Neural cell (in vitro differentiated cells): ENCODE data around the gene SLC22A5. TPM values are rescaled to one million over a fixed set of nuclear protein-coding genes. Genes with fewer than 3 reads are reported as not detected.

ENCODE experiments used
- H2AFZ ChIP-seq: fragments of 200-600, 300-800 bp; sonication (generic), shearing (Covaris generic); 2 replicates; pipeline ENCODE4 v1.6.0; 2014; ENCODE audit warnings: low read depth, mild to moderate bottlenecking, antibody characterized with exemption, low read length, moderate library complexity
- H3F3A ChIP-seq: fragments of 200-600 bp; shearing (Covaris generic); 2 replicates; pipeline ENCODE4 v1.6.1; 2016; ENCODE audit warnings: mild to moderate bottlenecking, moderate library complexity, mixed read lengths, antibody characterized with exemption, low read length; ENCODE audit not compliant: insufficient read depth, poor library complexity, severe bottlenecking
- H3K27ac ChIP-seq: fragments of 200-600, 300-800 bp; sonication (generic), shearing (Covaris generic); 2 replicates; pipeline ENCODE4 v1.5.1; 2014; ENCODE audit warnings: mild to moderate bottlenecking, low read length, moderate library complexity
- H3K27me3 ChIP-seq: fragments of 300-800, 200-600 bp; sonication (generic), shearing (Covaris generic); 2 replicates; pipeline ENCODE4 v1.6.0; 2014; ENCODE audit warnings: mild to moderate bottlenecking, low read depth, low read length, moderate library complexity; ENCODE audit not compliant: insufficient read depth
- H3K36me3 ChIP-seq: fragments of 300-800, 200-600 bp; sonication (generic), shearing (Covaris generic); 2 replicates; pipeline ENCODE4 v1.5.1; 2014; ENCODE audit warnings: mild to moderate bottlenecking, antibody characterized with exemption, low read length, moderate library complexity; ENCODE audit not compliant: insufficient read depth
- H3K4me2 ChIP-seq: fragments of 300-800, 200-600 bp; sonication (generic), shearing (Covaris generic); 2 replicates; pipeline ENCODE4 v1.6.0; 2014; ENCODE audit warnings: mild to moderate bottlenecking, low read length
- H3K4me3 ChIP-seq: fragments of 300-800, 200-600 bp; sonication (generic), shearing (Covaris generic); 2 replicates; pipeline ENCODE4 v1.5.1; 2014; ENCODE audit warnings: mild to moderate bottlenecking, low read length, moderate library complexity
- H3K79me2 ChIP-seq: fragments of 200-600 bp; shearing (Covaris generic); replicated peaks from 2 replicates; pipeline ENCODE4 v1.6.0; 2014; ENCODE audit warnings: mild to moderate bottlenecking, low read length, moderate library complexity; ENCODE audit not compliant: insufficient read depth
- H3K9ac ChIP-seq: fragments of 300-800, 200-600 bp; sonication (generic), shearing (Covaris generic); 2 replicates; pipeline ENCODE4 v1.6.1; 2016; ENCODE audit warnings: mild to moderate bottlenecking, low read length, mixed read lengths
- H3K9me2 ChIP-seq: fragments of 200-600 bp; shearing (Covaris generic); 2 replicates; pipeline ENCODE4 v1.6.1; 2016; ENCODE audit warnings: mild to moderate bottlenecking, low read length, mixed read lengths; ENCODE audit not compliant: insufficient read depth
- H3K9me3 ChIP-seq: fragments of 200-600, 300-800 bp; sonication (generic), shearing (Covaris generic); 2 replicates; pipeline ENCODE4 v1.6.1; 2016; ENCODE audit warnings: mild to moderate bottlenecking, mixed run types, low read length, moderate library complexity, mixed read lengths
- H4K20me1 ChIP-seq: fragments of 200-600 bp; shearing (Covaris generic); 2 replicates; pipeline ENCODE4 v1.6.1; 2016; ENCODE audit warnings: mild to moderate bottlenecking, mixed run types; ENCODE audit not compliant: insufficient read depth
- CTCF ChIP-seq: fragments of 450-650 bp; IDR thresholded peaks from 2 replicates; pipeline ENCODE4 v1.5.1; 2014; ENCODE audit warnings: antibody characterized with exemption, mild to moderate bottlenecking, moderate library complexity; ENCODE audit not compliant: poor library complexity, severe bottlenecking
- EP300 ChIP-seq: fragments of 450-650 bp; conservative IDR thresholded peaks from 2 replicates; pipeline ENCODE4 v1.6.1; 2014; ENCODE audit warnings: antibody characterized with exemption, mild to moderate bottlenecking, moderate library complexity; ENCODE audit not compliant: poor library complexity, severe bottlenecking
- EZH2 ChIP-seq: fragments of 200-600, 300-800 bp; shearing (Covaris generic), sonication (generic); IDR thresholded peaks from 2 replicates; pipeline ENCODE4 v1.6.1; 2014; ENCODE audit warnings: antibody characterized with exemption, low read length, borderline replicate concordance, mild to moderate bottlenecking; ENCODE audit not compliant: insufficient read depth, poor library complexity, severe bottlenecking
- MXI1 ChIP-seq: fragments of 450-650 bp; conservative IDR thresholded peaks from 2 replicates; pipeline ENCODE4 v1.6.1; 2014; ENCODE audit warnings: antibody characterized with exemption, mild to moderate bottlenecking; ENCODE audit not compliant: poor library complexity, severe bottlenecking
- POLR2AphosphoS5 ChIP-seq: IDR thresholded peaks from 2 replicates; pipeline ENCODE4 v1.6.1; 2012
- RAD21 ChIP-seq: fragments of 450-650 bp; conservative IDR thresholded peaks from 2 replicates; pipeline ENCODE4 v1.6.1; 2014; ENCODE audit warnings: antibody characterized with exemption, mild to moderate bottlenecking, moderate library complexity
- REST ChIP-seq: IDR thresholded peaks from 2 replicates; pipeline ENCODE4 v1.6.1; 2012; ENCODE audit warnings: borderline replicate concordance
- SMC3 ChIP-seq: fragments of 450-650 bp; conservative IDR thresholded peaks from 2 replicates; pipeline ENCODE4 v1.6.1; 2014; ENCODE audit warnings: antibody characterized with exemption, mild to moderate bottlenecking, moderate library complexity; ENCODE audit not compliant: poor library complexity
- TAF1 ChIP-seq: IDR thresholded peaks from 2 replicates; pipeline ENCODE4 v1.6.1; 2012; ENCODE audit warnings: low read depth
- polyA plus RNA-seq: library from polyadenylated mRNA; depleted of rRNA; stranded (reverse); fragments of >200 nt; gene quantifications from 2 replicates; pipeline ENCODE4 v1.2.3, GENCODE V29; 2014

The SLC22A5 gene
- polyA plus RNA-seq, 1 donor from 2014 or later: 5.5 TPM

DNA sequence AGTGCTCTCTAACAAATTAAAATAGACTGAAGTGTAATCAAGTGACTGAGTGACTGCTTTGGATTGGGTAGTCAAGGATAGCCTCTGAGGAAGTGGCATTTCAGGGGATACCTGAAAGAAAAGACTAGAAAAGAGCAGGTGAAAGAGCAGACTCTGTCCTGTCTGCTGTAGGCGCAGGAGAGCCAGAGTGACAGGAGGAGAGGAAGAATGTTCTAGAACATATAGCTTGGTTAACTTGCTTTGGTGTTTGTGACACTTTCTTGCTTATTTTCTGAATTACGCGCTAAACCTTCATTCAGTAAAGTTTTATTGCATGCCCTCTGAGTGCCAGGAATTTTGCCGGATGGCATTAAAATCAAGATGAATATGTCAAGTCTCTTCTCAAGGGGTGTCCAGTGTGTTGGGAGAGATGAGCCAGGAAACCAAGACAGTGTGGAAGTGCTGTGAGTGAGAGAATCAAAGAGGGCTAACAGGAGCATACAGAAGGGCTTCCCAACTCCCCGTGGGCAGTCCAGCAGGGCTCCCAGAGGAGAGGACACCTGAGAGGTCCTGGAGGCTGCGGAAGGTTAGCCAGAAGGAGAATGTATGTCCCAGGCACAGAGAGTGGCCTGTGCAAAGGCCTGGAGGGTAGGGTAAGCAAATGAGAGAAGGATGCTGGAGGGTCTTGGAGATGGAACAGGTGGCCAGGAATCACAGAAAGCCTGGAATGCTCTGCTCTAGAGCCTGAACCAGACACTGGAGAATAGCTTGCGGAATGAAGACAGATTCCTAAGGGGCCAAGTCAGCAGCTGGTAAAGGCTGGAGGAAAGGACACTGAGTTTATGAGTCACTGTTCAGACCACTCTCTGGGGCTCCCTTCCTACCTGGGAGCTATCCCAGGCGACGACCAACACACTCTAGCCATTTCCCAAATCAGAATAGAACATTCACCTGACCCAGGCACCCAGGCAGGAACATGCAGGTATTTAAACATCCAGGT lies 59.3 kb downstream of the SLC22A5 start:
- Histone ChIP-seq H3K9me2 (no peaks in the 10 kb centered on the region), H3K9me3 (no peaks in the 10 kb centered on the region), H3K9ac (no peak overlapping the region), H3K36me3 (no peaks in the 10 kb centered on the region), H2AFZ (no peak overlapping the region), H3K4me3 (no peak overlapping the region), H3F3A (no peaks in the 10 kb centered on the region), H3K79me2 (no peaks in the 10 kb centered on the region), H3K27me3 (no peaks in the 10 kb centered on the region), H3K27ac (no peak overlapping the region), H3K4me2 (no peak overlapping the region), H4K20me1 (no peaks in the 10 kb centered on the region)
- no peak for TF ChIP-seq EZH2
- TF ChIP-seq TAF1: no peak
- TF ChIP-seq MXI1: no peak
- no peak for TF ChIP-seq SMC3
- no peak for TF ChIP-seq POLR2AphosphoS5
- no peak for TF ChIP-seq RAD21
- no peak for TF ChIP-seq CTCF
- TF ChIP-seq EP300: no peak
- TF ChIP-seq REST: no peak

DNA sequence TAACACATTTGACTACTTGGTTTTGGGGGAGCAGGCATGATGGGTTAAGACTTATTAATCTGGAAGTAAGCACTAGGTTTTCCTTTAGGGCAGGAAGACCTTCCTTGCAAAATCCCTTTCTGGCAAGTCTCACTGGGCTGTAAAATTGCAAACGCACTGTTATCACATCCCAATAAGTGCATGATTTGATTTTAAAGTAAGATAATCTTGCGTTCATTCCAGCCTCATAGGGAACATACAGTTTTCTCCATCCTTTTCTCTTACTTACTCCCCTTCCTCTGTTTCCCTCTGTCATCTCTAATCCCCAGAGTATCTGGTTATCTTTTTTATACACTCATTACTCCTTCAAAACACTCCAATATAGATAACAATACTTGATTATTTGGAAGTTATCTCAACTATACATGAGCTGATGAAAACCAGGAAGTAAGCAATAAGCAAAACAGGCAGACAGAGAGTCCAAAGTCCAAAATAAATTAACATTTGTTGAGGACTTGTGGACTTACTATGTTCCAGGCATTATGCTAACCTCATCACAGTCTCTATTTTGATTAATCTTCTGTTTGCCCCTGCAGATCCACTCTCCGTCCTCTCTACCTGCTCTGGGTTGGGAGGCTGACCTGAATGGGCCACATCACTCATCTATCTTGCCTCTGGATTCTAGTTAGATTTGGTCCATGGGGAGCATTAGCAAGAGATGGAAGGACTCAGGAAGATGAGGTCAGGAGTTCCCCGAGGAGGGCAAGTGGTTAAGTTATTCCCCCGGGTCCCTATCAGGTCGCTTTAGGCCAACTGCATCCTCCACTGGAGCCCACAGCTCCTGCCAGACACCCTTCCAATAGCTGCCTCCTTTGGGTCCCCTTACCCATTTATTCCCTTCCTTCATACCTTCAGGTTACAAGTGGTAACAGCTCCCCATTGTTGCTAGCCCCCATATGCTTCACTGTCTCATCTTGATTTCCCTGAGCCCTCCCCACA lies 60.2 kb downstream of the SLC22A5 start:
- no peaks in the 10 kb centered on the region for H3K79me2 ChIP-seq
- H3F3A ChIP-seq: no peaks in the 10 kb centered on the region
- H3K9me3 ChIP-seq: no peaks in the 10 kb centered on the region
- H3K27ac ChIP-seq: no peak overlapping the region
- H2AFZ ChIP-seq: no peak overlapping the region
- H3K4me2 ChIP-seq: no peak overlapping the region
- no peak overlapping the region for H3K9ac ChIP-seq
- no peaks in the 10 kb centered on the region for H4K20me1 ChIP-seq
- no peaks in the 10 kb centered on the region for H3K27me3 ChIP-seq
- no peaks in the 10 kb centered on the region for H3K36me3 ChIP-seq
- no peak overlapping the region for H3K4me3 ChIP-seq
- TF ChIP-seq RAD21 (no peak), REST (no peak), EP300 (no peak), EZH2 (no peak)
- H3K9me2 ChIP-seq: no peaks in the 10 kb centered on the region
